UCSD-AML1 (cell line): ENCODE results near the gene MAD1L1.
"Not testable (repeated sequence)": the region's sequence is repeated elsewhere in the genome, so short reads cannot be mapped to it uniquely, and the experiment has no call there.

Experiments
- DNase-seq: peaks from one replicate; lab custom pipeline; 2025; ENCODE audit not compliant: unreplicated experiment; lab: John Stamatoyannopoulos, UW

Gene MAD1L1

GRCh38 chr7:2006921-2007381 lies 225.8 kb downstream of the MAD1L1 start:
- no peak for DNase-seq

GRCh38 chr7:2006231-2006771 lies 226.4 kb downstream of the MAD1L1 start:
- no peak for DNase-seq

GRCh38 chr7:2005786-2006185 lies 227.0 kb downstream of the MAD1L1 start:
- no peak for DNase-seq

GRCh38 chr7:2004841-2005725 lies 227.7 kb downstream of the MAD1L1 start:
- DNase-seq: no peak

GRCh38 chr7:2003931-2004812 lies 228.6 kb downstream of the MAD1L1 start:
- DNase-seq: no peak

GRCh38 chr7:2003451-2003930 lies 229.3 kb downstream of the MAD1L1 start:
- no peak for DNase-seq

- DNase-seq: no peak
These were observed 229.9 kb downstream of the MAD1L1 start for GRCh38 chr7:2002561-2003450.

- no peak for DNase-seq
These were observed 230.9 kb downstream of the MAD1L1 start for GRCh38 chr7:2001601-2002442.

- no peak for DNase-seq
These were observed 231.9 kb downstream of the MAD1L1 start for GRCh38 chr7:2000746-2001321.

GRCh38 chr7:2000153-2000687 lies 232.5 kb downstream of the MAD1L1 start:
- DNase-seq: no peak

GRCh38 chr7:1999278-1999984 lies 233.3 kb downstream of the MAD1L1 start:
- DNase-seq: no peak

GRCh38 chr7:1998146-1998545 lies 234.6 kb downstream of the MAD1L1 start:
- DNase-seq: no peak

GRCh38 chr7:1997537-1998076 lies 235.1 kb downstream of the MAD1L1 start:
- no peak for DNase-seq

- DNase-seq: no peak
These were observed 235.9 kb downstream of the MAD1L1 start for GRCh38 chr7:1996816-1997215.

GRCh38 chr7:1995911-1996420 lies 236.8 kb downstream of the MAD1L1 start:
- not testable (repeated sequence) for DNase-seq

GRCh38 chr7:1995426-1995825 lies 237.3 kb downstream of the MAD1L1 start:
- DNase-seq: no peak

GRCh38 chr7:1994931-1995330 lies 237.8 kb downstream of the MAD1L1 start:
- no peak for DNase-seq
